GM21367 (cell line): ENCODE measurements around the gene COLGALT1.
A peak's percentile ranks its signal among the peaks of the same experiment; 100 is the strongest.
"Not testable (repeated sequence)": the region's sequence is repeated elsewhere in the genome, so short reads cannot be mapped to it uniquely, and the experiment has no call there.

ENCODE experiments used
- ATAC-seq: cut with Tn5 transposase; IDR thresholded peaks from one replicate; pipeline ENCODE4 v1.9.1; 2021; ENCODE audit not compliant: unreplicated experiment

COLGALT1 gene

GRCh38 chr19:17594296-17594695 lies 38.8 kb downstream of the COLGALT1 start:
- not testable (repeated sequence) for ATAC-seq

DNA sequence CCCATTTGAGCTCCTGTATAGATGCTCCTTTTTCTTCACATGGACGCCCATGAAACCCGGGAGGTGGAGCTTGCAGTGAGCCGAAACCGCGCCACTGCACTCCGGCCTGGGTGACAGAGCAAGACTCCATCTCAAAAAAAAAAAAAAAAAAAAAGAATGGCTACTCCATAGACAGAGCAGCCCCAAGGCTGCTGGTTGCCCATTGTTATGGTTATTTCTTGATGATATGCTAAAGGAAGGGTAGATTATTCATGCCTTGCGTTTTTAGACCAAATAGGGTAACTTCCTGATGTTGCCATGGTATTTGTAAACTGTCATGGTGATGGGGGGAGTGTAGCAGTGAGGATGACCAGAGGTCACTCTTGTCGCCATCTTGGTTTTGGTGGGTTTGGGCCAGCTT lies 42.6 kb downstream of the COLGALT1 start:
- ATAC-seq: not testable (repeated sequence)

DNA sequence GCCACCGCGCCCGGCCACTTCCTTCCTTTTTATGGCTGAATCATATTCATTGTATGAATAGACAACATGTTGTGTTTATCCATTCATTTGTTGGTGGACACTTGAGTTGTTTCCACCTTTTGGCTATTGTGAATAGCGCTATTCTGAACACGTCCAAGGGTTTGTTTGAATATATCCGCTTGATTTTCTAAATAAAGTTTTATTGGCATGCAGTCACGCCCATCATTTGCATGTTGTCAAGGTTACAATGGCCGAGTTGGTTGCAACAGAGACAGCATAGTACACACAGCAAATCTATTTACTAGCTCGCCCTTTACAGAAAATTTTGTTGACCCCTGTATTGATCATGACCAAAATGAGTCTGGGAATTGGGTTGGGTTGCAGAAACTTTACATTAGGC lies 43.5 kb downstream of the COLGALT1 start:
- no peak for ATAC-seq

DNA sequence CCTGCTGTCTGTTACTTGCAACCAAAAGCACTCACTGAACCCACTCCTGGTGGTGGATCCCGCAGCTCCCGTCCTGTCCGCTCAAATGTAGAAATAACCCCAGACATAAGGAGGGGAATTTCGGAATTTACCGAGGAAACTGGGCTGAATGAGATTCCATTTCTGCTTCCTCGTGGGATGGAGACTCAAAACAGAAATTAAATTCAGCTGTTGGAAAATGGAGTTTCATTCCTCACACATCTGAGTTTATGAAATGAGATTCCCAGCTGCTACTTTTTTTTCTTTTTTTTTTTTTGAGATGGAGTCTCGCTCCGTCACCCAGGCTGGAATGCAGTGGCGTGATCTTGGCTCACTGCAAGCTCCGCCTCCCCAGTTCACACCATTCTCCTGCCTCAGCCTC lies 44.3 kb downstream of the COLGALT1 start:
- ATAC-seq: no peak

- no peak for ATAC-seq
These were observed 46.2 kb downstream of the COLGALT1 start for GRCh38 chr19:17601683-17602082.

DNA sequence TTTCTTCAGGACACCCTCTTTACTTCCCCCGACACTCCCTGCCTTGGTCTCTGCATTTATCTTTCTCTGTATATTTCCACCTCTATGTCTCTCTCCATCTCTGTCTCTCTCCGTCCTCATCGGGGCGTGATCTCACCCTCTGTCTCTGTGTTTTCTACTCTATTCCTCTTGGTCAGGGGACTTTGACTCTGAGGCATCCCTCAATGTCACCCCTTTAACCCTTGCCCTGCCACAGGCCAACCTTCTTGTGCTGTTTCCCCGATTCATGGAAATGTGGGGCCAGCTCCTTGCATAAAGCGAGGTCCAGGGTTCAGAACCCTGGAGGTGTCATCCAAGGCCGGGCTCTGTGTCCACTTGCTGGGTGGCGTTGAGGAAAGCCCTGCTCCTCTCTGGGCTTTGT lies 46.8 kb downstream of the COLGALT1 start:
- no peak for ATAC-seq

DNA sequence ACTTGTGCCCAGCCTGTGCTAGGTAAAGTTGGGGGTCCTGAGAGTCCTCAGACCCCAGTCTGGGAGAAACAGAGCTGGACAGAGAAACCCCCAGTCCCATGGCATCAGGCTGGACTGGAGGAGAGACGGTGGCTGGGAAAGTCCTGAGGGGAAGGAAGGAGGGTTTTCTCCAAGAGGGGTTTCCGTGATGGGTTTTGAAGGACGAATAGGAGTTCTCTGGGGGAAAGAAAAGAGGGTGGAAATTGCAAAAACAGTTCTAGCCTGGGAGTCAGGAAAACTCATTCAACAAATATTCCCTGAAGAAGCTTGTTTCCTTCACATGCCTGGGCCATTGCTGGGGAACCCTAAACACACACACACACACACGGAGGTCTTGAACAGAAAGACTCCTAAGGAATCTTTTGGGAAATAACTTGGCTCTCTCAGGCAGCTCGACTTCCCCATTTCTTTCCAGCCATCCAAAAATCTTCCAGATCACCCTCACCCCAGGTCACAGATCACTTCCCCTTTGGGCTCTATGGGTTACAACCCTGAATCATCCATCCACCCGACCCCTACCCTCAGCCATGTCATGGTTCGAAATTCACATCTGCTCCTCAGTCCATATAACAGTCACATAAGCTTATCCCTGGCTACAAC lies 47.5 kb downstream of the COLGALT1 start:
- no peak for ATAC-seq

DNA sequence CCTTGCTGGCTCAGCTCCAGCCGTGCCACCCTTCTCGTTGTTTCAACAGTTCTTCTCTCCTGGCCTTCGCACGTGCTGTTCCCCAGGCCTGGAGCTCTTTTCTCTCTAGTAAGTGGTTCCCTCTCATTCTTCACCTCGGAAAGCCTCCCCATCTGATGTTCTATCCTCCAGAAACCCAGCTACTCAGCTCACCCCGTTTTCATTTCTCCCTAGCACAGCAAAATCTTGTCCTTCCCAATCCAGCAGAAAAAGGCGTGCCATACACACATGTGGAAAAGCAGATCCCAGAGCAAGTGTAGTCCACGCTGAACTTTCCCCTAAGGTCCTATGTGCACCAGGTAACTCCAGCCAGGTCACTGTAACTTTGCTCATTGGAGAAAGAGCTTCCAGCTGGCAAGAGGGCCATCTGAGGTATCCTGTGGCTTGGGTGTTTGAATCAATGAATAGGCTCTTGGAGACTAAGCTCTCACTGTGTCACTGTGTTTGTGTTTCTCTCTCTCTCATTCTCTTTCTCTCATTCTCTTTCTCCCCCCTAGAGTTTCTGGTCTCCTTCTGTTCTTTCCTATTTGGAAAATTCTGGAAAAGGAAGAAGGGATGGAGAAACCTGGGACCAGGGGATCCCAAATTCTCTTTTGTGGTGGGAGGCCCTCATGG lies 49.0 kb downstream of the COLGALT1 start:
- no peak for ATAC-seq

DNA sequence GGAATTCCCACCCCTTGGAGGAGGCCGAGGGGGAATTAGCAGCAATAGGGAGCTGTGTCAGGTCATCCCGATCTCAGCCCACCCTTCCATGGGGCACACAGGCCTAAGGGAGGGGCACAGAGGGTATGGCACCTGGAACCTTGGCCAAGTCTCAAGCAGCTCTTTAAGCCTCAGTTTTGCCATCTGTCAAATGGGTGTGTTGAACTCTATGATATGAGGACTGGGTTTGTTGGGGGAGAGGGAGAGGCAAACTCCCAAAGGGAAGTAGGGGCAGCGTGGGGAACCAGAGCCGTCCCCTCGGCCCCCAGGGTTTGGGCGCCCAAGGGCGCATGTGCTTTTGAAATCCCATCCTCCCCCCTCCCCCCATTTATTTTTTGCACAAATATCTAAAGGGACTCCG lies 49.7 kb downstream of the COLGALT1 start:
- no peak for ATAC-seq

GRCh38 chr19:17605761-17606589 lies 50.5 kb downstream of the COLGALT1 start:
- ATAC-seq: peak; percentile 61

GRCh38 chr19:17606590-17607185 lies 51.2 kb downstream of the COLGALT1 start:
- ATAC-seq: no peak

GRCh38 chr19:17607936-17608335 lies 52.5 kb downstream of the COLGALT1 start:
- no peak for ATAC-seq

GRCh38 chr19:17610384-17610783 lies 54.9 kb downstream of the COLGALT1 start:
- no peak for ATAC-seq

DNA sequence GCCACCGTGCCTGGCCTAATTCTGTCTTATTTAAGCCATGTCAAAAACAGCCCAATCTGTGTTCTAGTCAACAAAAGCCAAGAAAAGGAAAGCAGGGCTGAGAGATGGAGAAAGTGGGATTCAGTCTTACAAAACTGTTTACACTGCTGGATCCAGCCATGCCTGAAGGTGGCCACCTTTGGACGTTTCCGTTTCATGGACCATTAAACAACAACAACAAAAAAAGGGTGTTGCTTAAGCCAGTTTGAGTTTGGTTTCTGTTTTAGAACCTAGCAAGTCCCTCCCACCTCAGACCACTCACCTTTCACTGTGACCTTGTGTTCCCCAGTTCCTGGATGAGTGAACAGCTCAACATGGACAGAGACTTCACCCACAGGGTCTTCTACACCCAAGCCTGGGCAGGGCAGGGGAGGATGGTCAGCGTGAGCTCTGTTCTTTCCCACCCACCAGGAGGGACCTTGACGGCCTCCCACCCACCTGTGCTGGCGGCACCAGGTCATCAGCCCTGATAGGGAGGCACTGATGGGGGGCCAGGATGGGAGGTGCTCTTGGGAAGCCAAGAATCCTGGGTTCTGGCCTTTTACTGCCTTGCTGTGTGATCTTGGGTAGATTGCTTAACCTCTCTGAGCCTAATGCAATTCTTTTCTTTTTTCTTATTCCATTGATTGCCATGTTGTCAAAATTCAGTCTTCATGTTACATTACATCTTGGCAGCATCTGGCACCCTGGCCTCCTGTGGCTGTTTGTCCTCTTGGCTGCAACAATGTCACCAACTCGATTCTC lies 56.2 kb downstream of the COLGALT1 start:
- no peak for ATAC-seq

- no peak for ATAC-seq
These were observed 59.0 kb downstream of the COLGALT1 start for GRCh38 chr19:17614476-17614875.

- ATAC-seq: no peak
These were observed 60.6 kb downstream of the COLGALT1 start for GRCh38 chr19:17615889-17616685.

- ATAC-seq: no peak
These were observed 61.2 kb downstream of the COLGALT1 start for GRCh38 chr19:17616686-17616960.

- no peak for ATAC-seq
These were observed 61.7 kb downstream of the COLGALT1 start for GRCh38 chr19:17616961-17617806.

- no peak for ATAC-seq
These were observed 62.4 kb downstream of the COLGALT1 start for GRCh38 chr19:17617807-17618192.
